Lower leg skin (tissue), 3 donors: ENCODE measurements around the gene BSPRY.

Experiments
- CTCF ChIP-seq, 3 donors: fragments of 450-650 bp; IDR thresholded peaks; one replicate each; pipeline ENCODE4 v1.5.1; 2016; ENCODE audit warnings: antibody characterized with exemption in 3 of 3, mild to moderate bottlenecking in 3 of 3, moderate library complexity in 2 of 3
- POLR2A ChIP-seq, 2 donors: fragments of 450-650 bp; IDR thresholded peaks; one replicate each; pipeline ENCODE4 v1.6.1; 2016 to 2017; ENCODE audit warnings: antibody characterized with exemption in 2 of 2, mild to moderate bottlenecking in 1 of 2, moderate library complexity in 1 of 2

DNA sequence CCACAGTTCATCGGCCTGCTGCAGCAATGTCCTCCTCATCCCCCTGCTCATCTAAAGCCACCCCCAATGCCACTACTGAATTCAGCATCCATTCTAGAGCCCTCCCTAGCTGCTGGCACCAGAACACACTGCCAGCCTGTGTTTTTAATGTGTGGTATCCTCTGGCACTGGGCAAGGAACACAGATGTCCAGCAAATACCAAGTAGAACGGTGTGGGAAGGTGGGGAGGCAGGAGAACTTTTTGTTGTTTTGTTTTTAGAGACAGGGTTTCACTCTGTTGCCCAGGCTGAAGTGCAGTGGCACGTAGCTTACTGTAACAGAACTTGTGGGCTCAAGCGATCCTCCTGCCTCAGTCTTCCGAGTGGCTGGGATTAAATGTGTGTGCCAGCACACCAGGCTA, 22.7 kb downstream of the BSPRY start:
- TF ChIP-seq CTCF (IDR thresholded peaks at IDR 0.05) (no peak), POLR2A (IDR thresholded peaks at IDR 0.05) (no peak)
